ENCODE data around the gene RUNX3. TPM values are rescaled to one million over a fixed set of nuclear protein-coding genes. Genes with fewer than 3 reads are reported as not detected.

RUNX3 gene
- polyA plus RNA-seq, 3 donors, result 4.4 to 27.9 (median 6.7) TPM

GRCh38 chr1:24918370-24918769 lies 11.7 kb downstream of the RUNX3 start:
- peaks cover 34 to 61% of the 10 kb centered on the region in 2 donors for H3K36me3 Mint-ChIP-seq
- H3K9ac ChIP-seq (ENCODE audit: insufficient read depth, low read length, poor library complexity, severe bottlenecking), result no peak overlapping the region
- peaks cover 14 to 73% of the 10 kb centered on the region in 2 donors for H3K36me3 ChIP-seq (replicated peaks in 1 of 2; ENCODE audit: control insufficient read depth in 1 of 2, insufficient read depth in 2 of 2, low read length in 2 of 2)
- peaks cover 0 to 4% of the 10 kb centered on the region in 2 donors for H3K4me1 ChIP-seq (ENCODE audit: control insufficient read depth in 1 of 2, insufficient read depth in 2 of 2, low read length in 2 of 2)
- H3K27me3 ChIP-seq (ENCODE audit: control insufficient read depth in 2 of 2, insufficient read depth in 2 of 2, low read length in 2 of 2), result no peaks in the 10 kb centered on the region
- no peaks in the 10 kb centered on the region for H3K79me2 ChIP-seq (ENCODE audit: insufficient read depth, low read length)
- H3K27me3 Mint-ChIP-seq (ENCODE audit: low read depth in 3 of 3), result peaks cover 1 to 3% (median 3%) of the 10 kb centered on the region in 3 donors
- peaks cover 7% of the 10 kb centered on the region for H3K4me1 Mint-ChIP-seq
- no peak for TF ChIP-seq CTCF (IDR thresholded peaks at IDR 0.05)
- H3K9me3 Mint-ChIP-seq, result no peaks in the 10 kb centered on the region
- 100% methylated on average over 2 of the region's 2 CpGs for WGBS (ENCODE audit: insufficient coverage)
- no peak overlapping the region for H2AFZ ChIP-seq (ENCODE audit: insufficient read depth, low read depth, low read length, poor library complexity, severe bottlenecking)
- H3K4me3 ChIP-seq (replicated peaks in 1 of 3; ENCODE audit: low read depth in 2 of 3, low read length in 3 of 3), result no peak overlapping the region
- no peak for DNase-seq
- H3K4me2 ChIP-seq (replicated peaks; ENCODE audit: extremely low read depth, low read length, poor library complexity, severe bottlenecking), result no peak overlapping the region
- intact Hi-C loops (cut with micrococcal nuclease), result loop anchor here in 1 of 2 donors (10.0 kb wide), 1 partner anchor 286 kb away; no protein-coding TSS in a partner anchor
- H3K27ac Mint-ChIP-seq, result peak overlapping the region in 3 of 7 donors; percentile 37 to 63 (median 54)
- no peak overlapping the region for H3K27ac ChIP-seq (ENCODE audit: low read depth in 1 of 2, low read length in 2 of 2)
- no peak overlapping the region for H3K4me3 Mint-ChIP-seq
- H3K9me3 ChIP-seq (replicated peaks in 1 of 2; ENCODE audit: control insufficient read depth in 1 of 2, insufficient read depth in 1 of 2, low read length in 2 of 2), result no peaks in the 10 kb centered on the region
- H4K20me1 ChIP-seq (ENCODE audit: insufficient read depth, low read length), result peaks cover 94% of the 10 kb centered on the region

DNA sequence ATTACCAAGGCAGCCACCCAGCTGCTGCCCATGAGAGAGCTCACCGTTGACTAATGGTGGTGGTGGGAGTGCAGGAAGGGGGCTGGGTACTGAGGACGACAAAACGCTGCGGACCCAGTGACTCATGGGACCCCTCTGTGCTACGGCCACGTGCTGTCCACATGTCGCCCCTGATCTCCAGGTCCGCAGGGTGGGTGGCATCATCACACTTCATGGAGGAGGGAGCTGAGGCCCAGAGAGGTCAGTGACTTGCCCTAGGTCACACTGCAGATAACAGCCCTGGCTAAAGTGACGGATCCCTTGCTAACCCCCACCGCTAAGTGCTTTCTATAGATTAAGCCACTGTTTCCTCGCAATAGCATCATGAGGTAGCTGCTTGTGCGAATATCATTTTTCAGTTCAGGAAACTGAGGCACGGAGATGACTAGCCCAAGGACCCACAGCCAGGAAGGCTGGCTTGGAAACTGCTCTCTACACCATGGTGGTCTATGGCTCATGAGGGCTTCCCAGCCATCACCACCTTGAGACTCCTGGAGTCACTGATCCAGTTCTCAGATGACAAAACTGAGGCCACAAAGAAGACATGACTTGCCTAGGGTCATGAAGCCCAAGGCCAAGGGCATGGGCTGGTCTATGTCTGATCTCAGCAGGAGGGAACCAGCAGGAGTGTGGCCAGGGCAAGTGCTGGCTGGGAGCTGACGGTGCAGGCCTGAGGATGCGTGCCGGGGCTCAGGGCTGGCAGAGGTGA lies 12.6 kb downstream of the RUNX3 start:
- no peak overlapping the region for H3K9ac ChIP-seq (ENCODE audit: insufficient read depth, low read length, poor library complexity, severe bottlenecking)
- H3K4me2 ChIP-seq (replicated peaks; ENCODE audit: extremely low read depth, low read length, poor library complexity, severe bottlenecking), result no peak overlapping the region
- Mint-ChIP-seq H3K4me1 (peaks cover 7% of the 10 kb centered on the region), H3K36me3 (peaks cover 33 to 59% of the 10 kb centered on the region in 2 donors), H3K27me3 (ENCODE audit: low read depth in 3 of 3) (peaks cover 1 to 3% (median 3%) of the 10 kb centered on the region in 3 donors), H3K9me3 (no peaks in the 10 kb centered on the region), H3K4me3 (no peak overlapping the region), H3K27ac (peak overlapping the region in 2 of 7 donors; percentile 10 to 30)
- 97% methylated on average over 14 of the region's 16 CpGs for WGBS (ENCODE audit: insufficient coverage)
- H3K9me3 ChIP-seq (replicated peaks in 1 of 2; ENCODE audit: control insufficient read depth in 1 of 2, insufficient read depth in 1 of 2, low read length in 2 of 2), result no peaks in the 10 kb centered on the region
- H3K4me1 ChIP-seq (ENCODE audit: control insufficient read depth in 1 of 2, insufficient read depth in 2 of 2, low read length in 2 of 2), result peaks cover 0 to 4% of the 10 kb centered on the region in 2 donors
- intact Hi-C loops (cut with micrococcal nuclease), result loop anchor here in 1 of 2 donors (10.0 kb wide), 1 partner anchor 287 kb away; no protein-coding TSS in a partner anchor
- H4K20me1 ChIP-seq (ENCODE audit: insufficient read depth, low read length), result peaks cover 94% of the 10 kb centered on the region
- H3K4me3 ChIP-seq (replicated peaks in 1 of 3; ENCODE audit: low read depth in 2 of 3, low read length in 3 of 3), result no peak overlapping the region
- no peak overlapping the region for H3K27ac ChIP-seq (ENCODE audit: low read depth in 1 of 2, low read length in 2 of 2)
- no peaks in the 10 kb centered on the region for H3K27me3 ChIP-seq (ENCODE audit: control insufficient read depth in 2 of 2, insufficient read depth in 2 of 2, low read length in 2 of 2)
- no peaks in the 10 kb centered on the region for H3K79me2 ChIP-seq (ENCODE audit: insufficient read depth, low read length)
- DNase-seq, result no peak
- TF ChIP-seq CTCF (IDR thresholded peaks at IDR 0.05), result no peak
- H2AFZ ChIP-seq (ENCODE audit: insufficient read depth, low read depth, low read length, poor library complexity, severe bottlenecking), result no peak overlapping the region
- H3K36me3 ChIP-seq (replicated peaks in 1 of 2; ENCODE audit: control insufficient read depth in 1 of 2, insufficient read depth in 2 of 2, low read length in 2 of 2), result peaks cover 15 to 77% of the 10 kb centered on the region in 2 donors
